ENCODE measurements around the gene GHR. TPM values are rescaled to one million over a fixed set of nuclear protein-coding genes. Genes with fewer than 3 reads are reported as not detected.

GHR gene
- total and polyA plus RNA-seq, 10 of the 15 experiments (the other 5 are each of a cell fraction or from before 2014, with no cell fraction given): 0.23 to 10.2 (median 0.48) TPM

DNA sequence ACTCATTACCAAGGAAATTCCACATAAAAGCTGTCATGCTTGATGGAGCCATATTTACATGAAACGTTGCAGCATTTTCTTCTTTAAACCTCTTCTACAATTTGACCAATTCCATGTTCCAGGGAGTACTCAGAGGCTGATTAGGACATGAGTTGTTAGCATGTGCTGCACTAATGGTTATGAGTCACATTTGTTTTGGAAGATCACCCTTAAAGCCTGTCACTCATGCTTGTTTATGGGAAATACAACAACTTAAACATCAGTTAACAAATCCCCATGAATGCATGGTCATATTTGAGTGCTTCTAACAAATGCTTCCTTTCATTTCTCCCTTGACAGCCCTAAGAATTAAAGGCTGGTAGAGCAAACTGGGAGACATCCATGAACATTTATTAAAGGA lies 156.1 kb downstream of the GHR start:
- H3K4me2 ChIP-seq (ENCODE audit: control insufficient read depth, insufficient read depth): no peak overlapping the region
- H3K9ac ChIP-seq (ENCODE audit: control insufficient read depth, insufficient read depth, low read length): no peak overlapping the region
- BruUV-seq (replicated peaks): no TSS peak
- H3K36me3 ChIP-seq (ENCODE audit: control insufficient read depth in 2 of 2, insufficient read depth in 2 of 2, low read length in 1 of 2): no peaks in the 10 kb centered on the region
- 0% methylated on average over 1 of the region's 1 CpG for WGBS (ENCODE audit: insufficient coverage, insufficient replicate concordance, low lambda C conversion rate, missing lambda C conversion rate)
- TF ChIP-seq HDGF (IDR thresholded peaks at IDR 0.05) (no peak), GABPA (IDR thresholded peaks at IDR 0.05; ENCODE audit: low read depth) (no peak), TAF1 (IDR thresholded peaks at IDR 0.05; ENCODE audit: borderline replicate concordance, low read depth, low read length) (no peak), PML (IDR thresholded peaks at IDR 0.05; ENCODE audit: low read length) (no peak), ZNF622 (IDR thresholded peaks at IDR 0.05) (no peak), WRNIP1 (IDR thresholded peaks at IDR 0.05; ENCODE audit: borderline replicate concordance, low read depth, low read length) (no peak), EZH2 (IDR thresholded peaks at IDR 0.05; ENCODE audit: borderline replicate concordance, control insufficient read depth, low read depth, low read length) (no peak), SIX5 (IDR thresholded peaks at IDR 0.05; ENCODE audit: low read depth, low read length, severe bottlenecking) (no peak), RFX5 (IDR thresholded peaks at IDR 0.05; ENCODE audit: low read depth, low read length) (no peak)
- TF ChIP-seq, protein P1, sequence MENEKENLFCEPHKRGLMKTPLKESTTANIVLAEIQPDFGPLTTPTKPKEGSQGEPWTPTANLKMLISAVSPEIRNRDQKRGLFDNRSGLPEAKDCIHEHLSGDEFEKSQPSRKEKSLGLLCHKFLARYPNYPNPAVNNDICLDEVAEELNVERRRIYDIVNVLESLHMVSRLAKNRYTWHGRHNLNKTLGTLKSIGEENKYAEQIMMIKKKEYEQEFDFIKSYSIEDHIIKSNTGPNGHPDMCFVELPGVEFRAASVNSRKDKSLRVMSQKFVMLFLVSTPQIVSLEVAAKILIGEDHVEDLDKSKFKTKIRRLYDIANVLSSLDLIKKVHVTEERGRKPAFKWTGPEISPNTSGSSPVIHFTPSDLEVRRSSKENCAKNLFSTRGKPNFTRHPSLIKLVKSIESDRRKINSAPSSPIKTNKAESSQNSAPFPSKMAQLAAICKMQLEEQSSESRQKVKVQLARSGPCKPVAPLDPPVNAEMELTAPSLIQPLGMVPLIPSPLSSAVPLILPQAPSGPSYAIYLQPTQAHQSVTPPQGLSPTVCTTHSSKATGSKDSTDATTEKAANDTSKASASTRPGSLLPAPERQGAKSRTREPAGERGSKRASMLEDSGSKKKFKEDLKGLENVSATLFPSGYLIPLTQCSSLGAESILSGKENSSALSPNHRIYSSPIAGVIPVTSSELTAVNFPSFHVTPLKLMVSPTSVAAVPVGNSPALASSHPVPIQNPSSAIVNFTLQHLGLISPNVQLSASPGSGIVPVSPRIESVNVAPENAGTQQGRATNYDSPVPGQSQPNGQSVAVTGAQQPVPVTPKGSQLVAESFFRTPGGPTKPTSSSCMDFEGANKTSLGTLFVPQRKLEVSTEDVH (IDR thresholded peaks at IDR 0.05; ENCODE audit: low read depth, partially characterized antibody): no peak
- TF ChIP-seq, protein P2, sequence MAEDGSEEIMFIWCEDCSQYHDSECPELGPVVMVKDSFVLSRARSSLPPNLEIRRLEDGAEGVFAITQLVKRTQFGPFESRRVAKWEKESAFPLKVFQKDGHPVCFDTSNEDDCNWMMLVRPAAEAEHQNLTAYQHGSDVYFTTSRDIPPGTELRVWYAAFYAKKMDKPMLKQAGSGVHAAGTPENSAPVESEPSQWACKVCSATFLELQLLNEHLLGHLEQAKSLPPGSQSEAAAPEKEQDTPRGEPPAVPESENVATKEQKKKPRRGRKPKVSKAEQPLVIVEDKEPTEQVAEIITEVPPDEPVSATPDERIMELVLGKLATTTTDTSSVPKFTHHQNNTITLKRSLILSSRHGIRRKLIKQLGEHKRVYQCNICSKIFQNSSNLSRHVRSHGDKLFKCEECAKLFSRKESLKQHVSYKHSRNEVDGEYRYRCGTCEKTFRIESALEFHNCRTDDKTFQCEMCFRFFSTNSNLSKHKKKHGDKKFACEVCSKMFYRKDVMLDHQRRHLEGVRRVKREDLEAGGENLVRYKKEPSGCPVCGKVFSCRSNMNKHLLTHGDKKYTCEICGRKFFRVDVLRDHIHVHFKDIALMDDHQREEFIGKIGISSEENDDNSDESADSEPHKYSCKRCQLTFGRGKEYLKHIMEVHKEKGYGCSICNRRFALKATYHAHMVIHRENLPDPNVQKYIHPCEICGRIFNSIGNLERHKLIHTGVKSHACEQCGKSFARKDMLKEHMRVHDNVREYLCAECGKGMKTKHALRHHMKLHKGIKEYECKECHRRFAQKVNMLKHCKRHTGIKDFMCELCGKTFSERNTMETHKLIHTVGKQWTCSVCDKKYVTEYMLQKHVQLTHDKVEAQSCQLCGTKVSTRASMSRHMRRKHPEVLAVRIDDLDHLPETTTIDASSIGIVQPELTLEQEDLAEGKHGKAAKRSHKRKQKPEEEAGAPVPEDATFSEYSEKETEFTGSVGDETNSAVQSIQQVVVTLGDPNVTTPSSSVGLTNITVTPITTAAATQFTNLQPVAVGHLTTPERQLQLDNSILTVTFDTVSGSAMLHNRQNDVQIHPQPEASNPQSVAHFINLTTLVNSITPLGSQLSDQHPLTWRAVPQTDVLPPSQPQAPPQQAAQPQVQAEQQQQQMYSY (CRISPR knock-in tag; IDR thresholded peaks at IDR 0.05): no peak
- TF ChIP-seq, protein P3, sequence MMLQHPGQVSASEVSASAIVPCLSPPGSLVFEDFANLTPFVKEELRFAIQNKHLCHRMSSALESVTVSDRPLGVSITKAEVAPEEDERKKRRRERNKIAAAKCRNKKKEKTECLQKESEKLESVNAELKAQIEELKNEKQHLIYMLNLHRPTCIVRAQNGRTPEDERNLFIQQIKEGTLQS (IDR thresholded peaks at IDR 0.05; ENCODE audit: borderline replicate concordance, extremely low read depth, low read depth, low read length): no peak
- H2AFZ ChIP-seq (ENCODE audit: control insufficient read depth, low read depth, low read length): no peak overlapping the region
- ATAC-seq (no peak), FAIRE-seq (no peak), DNase-seq (ENCODE audit: low read depth, low spot score) (no peak)
- in situ Hi-C loops (cut with MboI) (no loop called here), intact Hi-C loops (cut with micrococcal nuclease; ENCODE audit: unreplicated experiment) (no loop called here)
- ChIA-PET SMC1A (ENCODE audit: uncharacterized antibody, unreplicated experiment) (interaction anchor here (0.6 to 1.5 kb wide), 4 partner anchors 12 to 739 kb away, joined by 3 to 5 read pairs (median 4); no protein-coding TSS in a partner anchor), POLR2A (no interaction called here), RAD21 (ENCODE audit: unreplicated experiment) (interaction anchor here (1.4 to 2.8 kb wide), 2 partner anchors 113 to 157 kb away, joined by 3 to 8 read pairs; partner anchors contain the start of gene GHR), CTCF (interaction anchor here (0.6 to 1.4 kb wide), 6 partner anchors 17 to 207 kb away, joined by 3 to 6 read pairs (median 3); partner anchors contain the start of gene GHR)
- H3K9me3 ChIP-seq (replicated peaks; ENCODE audit: control insufficient read depth, insufficient read depth, low read length): no peaks in the 10 kb centered on the region
- no peak overlapping the region for H3K4me3 ChIP-seq
- H3K27ac ChIP-seq (ENCODE audit: control insufficient read depth, insufficient read depth): no peak overlapping the region
- no peaks in the 10 kb centered on the region for H4K20me1 ChIP-seq (ENCODE audit: control insufficient read depth, insufficient read depth)
- H3K79me2 ChIP-seq (ENCODE audit: control insufficient read depth, insufficient read depth, low read length): no peaks in the 10 kb centered on the region
- H3K27me3 ChIP-seq (replicated peaks in 1 of 2; ENCODE audit: control insufficient read depth in 2 of 2, insufficient read depth in 2 of 2, low read length in 1 of 2): no peaks in the 10 kb centered on the region; a peak in 1 of 4 replicates
- no peaks in the 10 kb centered on the region for H3K4me1 ChIP-seq (ENCODE audit: control insufficient read depth, insufficient read depth, low read length)

All from GM12878 (cell line).